Natural killer cell (primary cell): ENCODE data around the gene AGBL5. TPM values are rescaled to one million over a fixed set of nuclear protein-coding genes. Genes with fewer than 3 reads are reported as not detected.

ENCODE experiments used
- ATAC-seq, 3 donors: fragments of 150-1000 bp in 2 of 3; fragments of 200-7000 bp in 1 of 3; cut with Tn5 transposase; 1 replicate in 1 of 3; 2 replicates in 2 of 3; pipeline ENCODE4 v1.10.0; 2021; ENCODE audit warnings: mild to moderate bottlenecking in 2 of 3, moderate library complexity in 2 of 3
- DNase-seq, 2 donors: peaks; one replicate each; pipeline versions ENCODE4 v3.0.0 to v3.0.0-alpha.2; 2013 to 2021; ENCODE audit warnings: mixed read lengths in 1 of 2
- H3K27ac ChIP-seq: one replicate; pipeline ENCODE4 v1.5.1; 2013; ENCODE audit warnings: mild to moderate bottlenecking, low read length
- H3K27me3 ChIP-seq: one replicate; pipeline ENCODE4 v1.6.1; 2013; ENCODE audit warnings: low read length; ENCODE audit not compliant: control insufficient read depth, insufficient read depth
- H3K36me3 ChIP-seq: one replicate; pipeline ENCODE4 v1.6.1; 2013; ENCODE audit warnings: low read length; ENCODE audit not compliant: control insufficient read depth, insufficient read depth
- H3K4me1 ChIP-seq: one replicate; pipeline ENCODE4 v1.6.1; 2013; ENCODE audit warnings: low read length; ENCODE audit not compliant: control insufficient read depth, insufficient read depth
- H3K4me3 ChIP-seq: one replicate; pipeline ENCODE4 v1.5.1; 2013; ENCODE audit warnings: low read length
- H3K9me3 ChIP-seq: one replicate; pipeline ENCODE4 v1.6.1; 2013; ENCODE audit warnings: low read length; ENCODE audit not compliant: control insufficient read depth, insufficient read depth
- H3K27ac Mint-ChIP-seq, 2 donors: one replicate each; pipeline ENCODE4 v1.8.0; 2022; ENCODE audit warnings: mild to moderate bottlenecking in 2 of 2, mixed read lengths in 2 of 2, moderate library complexity in 1 of 2
- H3K27me3 Mint-ChIP-seq, 2 donors: one replicate each; pipeline ENCODE4 v1.8.0; 2022; ENCODE audit warnings: low read depth in 2 of 2, mixed read lengths in 2 of 2
- H3K36me3 Mint-ChIP-seq: one replicate; pipeline ENCODE4 v1.8.0; 2022; ENCODE audit warnings: mixed read lengths
- H3K4me1 Mint-ChIP-seq, 2 donors: one replicate each; pipeline ENCODE4 v1.8.0; 2022; ENCODE audit warnings: mixed read lengths in 2 of 2
- H3K4me3 Mint-ChIP-seq: one replicate; pipeline ENCODE4 v1.8.0; 2022; ENCODE audit warnings: mild to moderate bottlenecking, moderate library complexity, mixed read lengths
- H3K9me3 Mint-ChIP-seq, 2 donors: one replicate each; pipeline ENCODE4 v1.8.0; 2022; ENCODE audit warnings: mixed read lengths in 2 of 2
- WGBS: methylation state at CpG from one replicate; pipeline ENCODE4 v1.1.7; 2013; ENCODE audit warnings: missing lambda C conversion rate; ENCODE audit not compliant: insufficient coverage; 5-methylcytosine and 5-hydroxymethylcytosine counted together
- intact Hi-C: fragments of 100-400 bp; cut with micrococcal nuclease; formaldehyde crosslinking; loops from one replicate; pipeline ENCODE4 v1.14.2; 2022
- total RNA-seq, 4 donors: library from RNA; stranded (reverse); fragments of 120-200 nt in 1 of 4; gene quantifications; one replicate each; pipeline versions ENCODE4 v1.2.3 to v1.2.4, GENCODE V29; 2013 to 2022
- TF ChIP-seq, protein P1 (sequence below): fragments of 200-600 bp; IDR thresholded peaks from one replicate; pipeline ENCODE4 v1.8.0; 2022; ENCODE audit warnings: antibody characterized with exemption

AGBL5 gene
- total RNA-seq, 3 donors from 2014 or later (not counting 1 experiment from before 2014, with no cell fraction given) = 10.0 to 12.0 (median 10.8) TPM

DNA sequence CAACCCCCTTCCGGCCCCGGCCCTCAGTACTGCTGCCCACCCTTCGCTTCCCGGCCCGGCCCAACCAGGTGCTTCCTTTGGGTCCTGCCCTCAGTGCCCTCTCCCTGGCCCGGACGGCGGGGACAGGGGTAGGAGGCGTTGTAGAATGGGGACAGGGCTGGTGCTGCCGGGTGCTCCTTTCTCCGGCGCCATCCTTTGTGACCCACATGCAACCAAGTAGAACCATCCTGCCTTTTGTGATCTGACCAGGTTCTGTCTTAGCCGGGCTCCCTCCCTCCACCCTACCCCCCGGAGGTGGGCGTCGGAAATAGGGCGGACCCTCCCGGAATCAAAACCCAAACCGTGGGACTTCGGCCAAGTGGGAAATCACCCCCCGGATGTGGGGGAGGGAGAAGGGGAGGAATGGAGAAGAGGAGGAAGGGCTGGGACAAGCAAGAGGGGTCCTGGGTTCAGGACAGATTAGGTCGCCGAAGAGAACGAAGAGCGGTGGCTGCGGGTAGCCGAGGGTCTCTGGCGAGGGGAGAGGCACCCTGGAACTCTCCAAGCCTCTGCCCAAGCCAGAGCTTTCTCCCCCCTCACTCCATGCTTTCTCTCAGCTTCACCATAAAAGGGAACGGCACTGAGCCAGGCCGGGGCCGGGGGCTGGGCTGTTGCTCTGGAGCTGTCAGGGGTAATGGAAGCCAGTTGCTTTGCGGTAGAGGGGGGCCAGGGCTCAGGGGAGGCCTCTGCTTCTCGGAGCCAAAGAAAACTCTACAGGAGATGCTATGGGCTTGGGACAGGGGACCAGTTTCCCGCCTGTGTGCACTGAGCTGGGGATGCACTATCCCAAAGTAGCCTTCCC lies 20.7 kb downstream of the AGBL5 start:
- peaks cover 49% of the 10 kb centered on the region for H3K4me1 ChIP-seq
- H3K27me3 Mint-ChIP-seq = no peaks in the 10 kb centered on the region
- peak overlapping the region; percentile 55 for H3K4me3 ChIP-seq
- peaks cover 20% of the 10 kb centered on the region for H3K36me3 ChIP-seq
- H3K4me3 Mint-ChIP-seq = peak overlapping the region; percentile 78
- H3K9me3 ChIP-seq = no peaks in the 10 kb centered on the region
- DNase-seq (peak in 1 of 2 donors; percentile 56), ATAC-seq (peak in 2 of 3 donors; percentile 11 to 13)
- peak overlapping the region; percentile 58 for H3K27ac ChIP-seq
- WGBS = 12% methylated on average over 33 of the region's 34 CpGs
- TF ChIP-seq, protein P1, sequence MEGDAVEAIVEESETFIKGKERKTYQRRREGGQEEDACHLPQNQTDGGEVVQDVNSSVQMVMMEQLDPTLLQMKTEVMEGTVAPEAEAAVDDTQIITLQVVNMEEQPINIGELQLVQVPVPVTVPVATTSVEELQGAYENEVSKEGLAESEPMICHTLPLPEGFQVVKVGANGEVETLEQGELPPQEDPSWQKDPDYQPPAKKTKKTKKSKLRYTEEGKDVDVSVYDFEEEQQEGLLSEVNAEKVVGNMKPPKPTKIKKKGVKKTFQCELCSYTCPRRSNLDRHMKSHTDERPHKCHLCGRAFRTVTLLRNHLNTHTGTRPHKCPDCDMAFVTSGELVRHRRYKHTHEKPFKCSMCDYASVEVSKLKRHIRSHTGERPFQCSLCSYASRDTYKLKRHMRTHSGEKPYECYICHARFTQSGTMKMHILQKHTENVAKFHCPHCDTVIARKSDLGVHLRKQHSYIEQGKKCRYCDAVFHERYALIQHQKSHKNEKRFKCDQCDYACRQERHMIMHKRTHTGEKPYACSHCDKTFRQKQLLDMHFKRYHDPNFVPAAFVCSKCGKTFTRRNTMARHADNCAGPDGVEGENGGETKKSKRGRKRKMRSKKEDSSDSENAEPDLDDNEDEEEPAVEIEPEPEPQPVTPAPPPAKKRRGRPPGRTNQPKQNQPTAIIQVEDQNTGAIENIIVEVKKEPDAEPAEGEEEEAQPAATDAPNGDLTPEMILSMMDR = no peak
- no peaks in the 10 kb centered on the region for H3K9me3 Mint-ChIP-seq
- H3K4me1 Mint-ChIP-seq = peaks cover 49 to 76% of the 10 kb centered on the region in 2 donors
- H3K27ac Mint-ChIP-seq = peak overlapping the region; percentile 64 to 90
- no peaks in the 10 kb centered on the region for H3K36me3 Mint-ChIP-seq
- H3K27me3 ChIP-seq = no peaks in the 10 kb centered on the region
- intact Hi-C loops = loop anchor here (1.0 kb wide), 3 partner anchors 9 to 21 kb away; partner anchors contain the start of genes AGBL5 and KHK

- TF ChIP-seq, protein P1 = no peak
- peak overlapping the region; percentile 64 to 90 for H3K27ac Mint-ChIP-seq
- H3K27ac ChIP-seq = no peak overlapping the region
- no peak overlapping the region for H3K4me3 ChIP-seq
- peak overlapping the region; percentile 78 for H3K4me3 Mint-ChIP-seq
- peaks cover 49 to 74% of the 10 kb centered on the region in 2 donors for H3K4me1 Mint-ChIP-seq
- H3K27me3 Mint-ChIP-seq = no peaks in the 10 kb centered on the region
- H3K36me3 Mint-ChIP-seq = no peaks in the 10 kb centered on the region
- peaks cover 19% of the 10 kb centered on the region for H3K36me3 ChIP-seq
- intact Hi-C loops = no loop called here
- H3K4me1 ChIP-seq = peaks cover 49% of the 10 kb centered on the region
- H3K9me3 Mint-ChIP-seq = no peaks in the 10 kb centered on the region
- WGBS = 100% methylated on average over 3 of the region's 5 CpGs
- no peaks in the 10 kb centered on the region for H3K9me3 ChIP-seq
- H3K27me3 ChIP-seq = no peaks in the 10 kb centered on the region
- ATAC-seq (no peak), DNase-seq (no peak)
Measured at GRCh38 chr2:27072920-27073319, 21.5 kb downstream of the AGBL5 start.

GRCh38 chr2:27073782-27074181 lies 22.3 kb downstream of the AGBL5 start:
- Histone ChIP-seq H3K9me3 (no peaks in the 10 kb centered on the region), H3K4me3 (no peak overlapping the region), H3K36me3 (peaks cover 12% of the 10 kb centered on the region), H3K27ac (no peak overlapping the region), H3K4me1 (peaks cover 49% of the 10 kb centered on the region), H3K27me3 (no peaks in the 10 kb centered on the region)
- intact Hi-C loops = no loop called here
- Mint-ChIP-seq H3K27ac (peak overlapping the region; percentile 56 to 86), H3K4me1 (peaks cover 48 to 68% of the 10 kb centered on the region in 2 donors), H3K4me3 (no peak overlapping the region), H3K9me3 (no peaks in the 10 kb centered on the region), H3K27me3 (no peaks in the 10 kb centered on the region), H3K36me3 (no peaks in the 10 kb centered on the region)
- TF ChIP-seq, protein P1 = no peak
- WGBS = 80% methylated on average over 2 of the region's 2 CpGs
- ATAC-seq (no peak), DNase-seq (no peak)
